ENCODE measurements around the gene MLF1. TPM values are rescaled to one million over a fixed set of nuclear protein-coding genes. Genes with fewer than 3 reads are reported as not detected.

Gene MLF1
- polyA plus RNA-seq, 1 donor from 2014 or later, result 55.9 TPM

Small RNA genes within 50 kb of the gene (small RNA-seq; reads per million reads assigned to genes)
- gene AC025033.1, result 0 reads per million in 3 experiments

Other genes starting within 250 kb of the MLF1 start
- gene GFM1, start 73.3 kb downstream of the MLF1 start, polyA plus RNA-seq, result 46.8 and 67.1 TPM in 2 replicates
- gene LXN, start 101.5 kb downstream of the MLF1 start, polyA plus RNA-seq, result 0.53 TPM in 1 of 2 replicates, not detected in the other
- not detected in 2 replicates for gene RARRES1, start 161.3 kb downstream of the MLF1 start, polyA plus RNA-seq
- 82.4 and 107 TPM in 2 replicates for gene MFSD1, start 230.9 kb downstream of the MLF1 start, polyA plus RNA-seq